Neural progenitor cell (in vitro differentiated cells): ENCODE data around the gene ING3.

Source experiments
- CTCF ChIP-seq: fragments of 200-600 bp; sonication (generic); IDR thresholded peaks from 2 replicates; pipeline ENCODE4 v1.5.1; 2017; ENCODE audit warnings: antibody characterized with exemption, mild to moderate bottlenecking
- EZH2 ChIP-seq: fragments of 200-600 bp; sonication (generic); IDR thresholded peaks from 2 replicates; pipeline ENCODE4 v1.6.1; 2017; ENCODE audit warnings: antibody characterized with exemption, mild to moderate bottlenecking, moderate library complexity

DNA sequence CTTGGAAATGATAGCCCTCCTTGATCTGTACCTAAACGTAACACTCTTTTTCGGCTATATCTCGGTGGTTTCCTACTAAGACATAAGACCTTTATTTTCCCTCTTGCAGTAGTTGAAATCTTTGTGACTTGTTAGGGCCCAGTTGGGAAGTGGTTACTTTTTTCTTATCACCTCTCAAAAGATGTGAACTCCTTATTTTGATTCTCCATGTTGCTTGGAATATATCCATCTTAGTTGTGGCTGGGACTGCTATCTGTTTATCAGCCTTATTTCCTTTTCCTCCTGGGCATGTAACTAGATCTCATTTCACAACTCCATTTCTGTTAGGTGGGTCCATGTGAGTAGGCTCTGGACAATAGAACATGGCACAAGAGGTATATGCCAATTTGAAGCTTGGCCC lies 33.8 kb downstream of the ING3 start:
- TF ChIP-seq CTCF (no peak), EZH2 (no peak)
